HG02642 (cell line): ENCODE results near the gene DGCR6L.
"Not testable (repeated sequence)": the region's sequence is repeated elsewhere in the genome, so short reads cannot be mapped to it uniquely, and the experiment has no call there.

Experiments
- ATAC-seq: cut with Tn5 transposase; IDR thresholded peaks from one replicate; pipeline ENCODE4 v1.9.1; 2021; ENCODE audit warnings: mild to moderate bottlenecking; ENCODE audit not compliant: unreplicated experiment, poor library complexity

Gene DGCR6L

GRCh38 chr22:20310773-20311172, 9.1 kb downstream of the DGCR6L start:
- ATAC-seq = not testable (repeated sequence)

DNA sequence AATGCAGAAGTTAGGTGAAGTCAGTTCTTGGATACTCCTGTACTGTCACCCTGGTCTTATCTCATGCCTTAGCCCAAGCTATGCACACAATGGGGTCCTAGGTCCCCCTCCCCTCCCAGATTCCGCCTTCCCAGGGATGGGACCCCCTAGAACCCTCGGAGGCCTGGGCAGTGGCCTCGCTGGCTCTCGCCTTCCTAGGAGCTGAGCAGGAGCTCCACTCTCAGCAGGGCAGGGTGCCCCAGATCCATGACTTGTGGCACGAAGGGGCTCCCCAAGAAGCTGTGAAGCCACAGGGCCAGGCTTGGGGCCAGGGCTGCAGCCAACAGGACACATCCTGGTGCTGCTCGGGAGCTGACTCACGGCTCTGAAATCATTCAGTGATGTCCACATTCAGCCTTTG, 9.7 kb downstream of the DGCR6L start:
- not testable (repeated sequence) for ATAC-seq

- ATAC-seq = not testable (repeated sequence)
Measured at GRCh38 chr22:20308806-20309650, 10.8 kb downstream of the DGCR6L start.

DNA sequence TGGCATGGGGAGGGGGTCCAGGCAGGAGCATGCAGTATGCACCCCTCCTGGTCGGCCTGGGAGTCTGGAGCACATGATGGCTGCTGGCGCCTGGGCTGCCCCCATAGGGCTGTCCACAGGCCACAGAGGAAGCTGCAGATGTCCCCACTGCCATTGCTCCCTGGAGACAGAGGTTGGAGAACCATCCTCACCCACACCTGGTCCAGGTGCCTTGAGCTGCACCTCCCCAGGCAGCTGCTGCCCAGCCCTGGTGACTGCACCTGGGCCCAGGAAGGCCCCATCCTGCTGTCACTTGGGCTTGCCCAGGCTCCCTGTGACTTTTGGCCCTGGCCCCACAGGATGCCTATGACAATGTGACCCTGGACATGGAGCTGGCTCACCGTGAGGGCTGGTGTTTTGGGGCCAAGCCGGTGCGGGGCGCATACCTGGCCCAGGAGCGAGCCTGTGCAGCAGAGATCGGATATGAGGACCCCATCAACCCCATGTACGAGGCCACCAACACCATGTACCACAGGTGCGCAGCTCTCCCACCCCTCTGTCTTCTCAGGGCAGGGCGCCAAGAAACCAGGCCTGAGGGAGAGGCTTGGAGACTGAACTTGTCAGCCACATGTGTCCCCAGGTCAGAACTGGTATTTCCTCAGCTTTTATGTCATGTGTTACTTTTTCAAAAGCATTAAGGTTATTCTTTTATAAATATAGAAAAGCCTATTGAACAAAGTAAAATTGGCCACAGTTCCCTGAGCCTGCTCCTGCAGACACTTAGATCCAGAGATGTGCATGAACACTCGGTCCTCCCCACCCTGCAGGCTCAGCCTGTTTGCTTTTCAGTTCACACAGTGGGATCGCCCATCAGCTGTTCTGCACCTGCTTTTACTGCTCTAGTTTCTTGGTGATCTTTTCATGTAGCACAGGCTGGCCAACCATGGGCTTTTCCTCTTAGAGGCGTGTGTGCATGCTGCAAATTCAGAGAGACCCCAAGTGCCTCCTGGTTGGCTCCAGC, 12.1 kb downstream of the DGCR6L start:
- ATAC-seq = not testable (repeated sequence)

DNA sequence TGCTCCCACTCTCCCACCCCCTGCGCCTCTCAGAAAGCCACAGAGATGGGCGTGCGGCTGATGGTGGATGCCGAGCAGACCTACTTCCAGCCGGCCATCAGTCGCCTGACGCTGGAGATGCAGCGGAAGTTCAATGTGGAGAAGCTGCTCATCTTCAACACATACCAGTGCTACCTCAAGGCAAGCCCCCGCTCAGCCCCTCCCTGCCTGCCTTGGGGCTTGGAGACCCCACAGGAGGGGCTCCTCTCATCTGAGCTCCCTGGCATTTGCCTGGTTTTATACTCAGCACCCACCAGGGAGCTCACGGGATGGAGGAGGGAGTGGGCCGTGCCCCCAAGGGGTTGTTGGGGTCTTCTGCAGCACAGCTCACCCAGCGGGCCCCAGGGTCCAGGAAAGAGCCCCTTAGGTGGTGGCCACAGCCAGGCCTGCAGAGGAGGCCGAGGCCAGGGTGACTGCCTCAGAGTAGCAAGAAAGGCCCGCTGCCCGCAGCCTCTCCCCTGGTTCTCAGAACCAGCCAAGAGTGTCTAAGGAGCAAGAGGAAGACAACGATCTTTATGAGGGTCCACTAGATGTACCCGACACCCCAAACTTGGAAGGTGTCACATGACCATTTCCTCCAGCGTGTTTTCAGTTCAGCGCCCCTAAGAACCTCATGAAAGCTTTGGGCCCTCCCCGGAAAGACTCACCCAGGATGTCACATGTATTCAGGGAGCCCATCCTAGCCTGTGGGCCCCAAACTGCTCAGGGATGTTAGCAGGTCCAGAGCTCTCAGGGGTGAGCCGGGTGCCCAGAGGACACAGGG, 13.0 kb downstream of the DGCR6L start:
- ATAC-seq = not testable (repeated sequence)

GRCh38 chr22:20305894-20306645, 13.8 kb downstream of the DGCR6L start:
- ATAC-seq = no peak

DNA sequence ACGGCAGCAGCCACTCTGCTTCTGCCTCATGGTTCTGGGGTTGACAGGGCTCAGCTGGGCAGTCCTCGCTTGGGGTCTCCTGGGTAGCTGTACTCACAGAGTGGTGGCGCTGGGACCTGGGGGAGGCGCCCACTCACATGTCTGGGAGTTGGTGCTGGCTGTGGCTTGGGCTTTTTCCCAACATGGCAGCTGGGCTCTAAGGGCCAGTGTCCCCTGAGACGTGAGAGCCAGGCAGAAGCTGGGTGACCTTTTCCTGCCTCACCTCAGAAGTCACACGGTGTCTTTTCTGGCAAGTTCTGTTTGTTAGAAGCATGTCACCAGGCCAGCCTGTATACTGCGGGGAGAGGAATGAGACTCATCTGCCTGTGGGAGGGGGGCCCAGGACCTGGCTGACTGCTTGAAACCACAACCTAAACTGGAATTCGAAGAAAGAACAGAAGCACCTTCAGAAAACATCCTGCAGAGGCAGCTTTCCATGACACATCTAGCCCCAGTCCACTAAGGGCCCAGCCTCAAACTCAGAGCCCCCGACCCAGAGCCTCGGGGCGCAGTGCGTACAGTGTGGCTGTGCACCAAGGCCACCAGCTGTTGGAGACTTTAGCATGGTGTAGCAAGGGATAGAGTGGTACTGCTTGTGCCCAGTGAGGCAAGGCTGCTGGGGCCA, 14.5 kb downstream of the DGCR6L start:
- not testable (repeated sequence) for ATAC-seq

DNA sequence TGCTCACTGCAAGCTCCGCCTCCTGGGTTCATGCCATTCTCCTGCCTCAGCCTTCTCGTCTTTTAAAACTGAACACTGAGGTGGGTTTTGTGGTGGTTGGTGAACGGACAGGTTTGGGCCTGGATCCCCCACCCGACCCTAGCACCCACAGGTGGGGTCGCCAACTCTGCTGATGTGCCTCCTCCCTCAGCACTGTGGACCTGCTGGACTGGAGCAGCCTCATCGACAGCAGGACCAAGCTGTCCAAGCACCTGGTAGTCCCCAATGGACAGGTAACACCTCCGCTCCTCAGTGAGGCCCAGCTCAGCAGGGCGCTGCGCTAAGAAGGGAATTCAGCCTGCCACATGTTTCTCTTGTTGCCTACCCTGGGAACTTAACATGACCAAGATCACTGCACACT, 15.2 kb downstream of the DGCR6L start:
- ATAC-seq = no peak

- ATAC-seq = not testable (repeated sequence)
Measured at GRCh38 chr22:20303229-20303534, 16.7 kb downstream of the DGCR6L start.

- ATAC-seq = no peak
Measured at GRCh38 chr22:20302438-20303228, 17.2 kb downstream of the DGCR6L start.

DNA sequence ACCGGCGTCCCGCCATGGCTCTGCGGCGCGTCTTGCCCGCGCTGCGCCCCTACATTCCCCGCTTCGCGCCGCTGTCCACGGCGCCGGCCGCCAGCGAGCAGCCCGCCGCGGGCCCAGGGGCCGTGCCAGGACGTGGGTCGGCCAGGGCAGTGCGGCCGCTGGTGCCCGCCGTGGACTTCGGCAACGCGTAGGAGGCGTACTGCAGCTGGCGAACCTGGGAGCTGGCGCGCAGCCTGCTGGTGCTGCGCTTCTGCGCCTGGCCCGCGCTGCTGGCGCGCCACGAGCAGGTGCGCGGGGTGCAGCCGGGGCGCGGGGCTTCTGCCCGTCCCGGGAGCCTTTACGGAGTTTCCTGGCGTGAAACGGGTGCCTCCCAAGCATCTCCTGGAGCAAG, 20.1 kb downstream of the DGCR6L start:
- peak; percentile 35 for ATAC-seq

DNA sequence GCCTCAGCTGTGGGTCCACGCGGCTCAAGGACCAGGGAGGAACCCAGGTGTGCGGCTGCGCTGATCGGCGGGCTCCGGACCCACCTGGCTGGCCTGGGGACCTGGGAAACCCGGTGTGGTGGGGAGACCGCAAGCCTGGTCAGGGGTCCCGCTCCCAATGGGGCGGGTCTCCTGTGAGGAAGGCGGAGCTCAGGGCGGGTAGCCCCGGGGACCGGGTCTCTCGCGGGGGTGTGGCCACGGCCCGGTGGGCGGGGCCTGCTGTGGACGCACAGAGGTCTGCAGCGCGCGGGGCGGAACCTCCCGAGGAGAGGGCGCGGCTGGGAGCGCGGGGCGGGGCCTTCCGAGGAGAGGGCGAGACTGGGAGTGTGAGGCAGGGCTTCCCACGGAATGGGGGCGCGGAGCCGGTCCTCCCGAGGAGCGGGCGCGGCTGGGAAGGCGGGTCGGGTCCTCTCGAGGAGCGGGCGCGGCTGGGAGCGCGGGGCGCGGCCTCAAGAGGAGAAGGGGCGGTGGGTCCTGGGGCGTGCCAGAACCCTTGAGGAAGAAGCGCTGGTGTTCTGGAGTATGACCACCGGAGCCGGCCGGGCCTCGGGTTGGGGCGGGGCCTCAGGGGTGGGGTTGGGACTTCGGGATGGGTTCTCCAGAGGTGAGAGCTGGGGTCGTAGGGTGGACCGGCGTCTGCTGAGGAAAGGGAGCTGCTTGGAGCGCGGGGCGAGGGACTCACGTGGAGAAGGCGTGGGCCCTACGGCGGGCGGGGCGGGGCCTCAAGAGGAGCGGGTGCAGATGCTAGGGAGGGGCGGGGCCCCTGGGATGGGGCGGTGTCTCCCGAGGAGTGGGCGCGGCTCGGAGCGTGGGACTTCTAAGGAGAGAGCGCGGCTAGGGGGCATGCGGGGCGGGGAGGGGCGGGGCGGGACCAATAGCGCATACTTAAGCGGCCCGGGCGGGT, 20.8 kb downstream of the DGCR6L start:
- ATAC-seq = peak; percentile 68

GRCh38 chr22:20298110-20298802, 21.6 kb downstream of the DGCR6L start:
- no peak for ATAC-seq

DNA sequence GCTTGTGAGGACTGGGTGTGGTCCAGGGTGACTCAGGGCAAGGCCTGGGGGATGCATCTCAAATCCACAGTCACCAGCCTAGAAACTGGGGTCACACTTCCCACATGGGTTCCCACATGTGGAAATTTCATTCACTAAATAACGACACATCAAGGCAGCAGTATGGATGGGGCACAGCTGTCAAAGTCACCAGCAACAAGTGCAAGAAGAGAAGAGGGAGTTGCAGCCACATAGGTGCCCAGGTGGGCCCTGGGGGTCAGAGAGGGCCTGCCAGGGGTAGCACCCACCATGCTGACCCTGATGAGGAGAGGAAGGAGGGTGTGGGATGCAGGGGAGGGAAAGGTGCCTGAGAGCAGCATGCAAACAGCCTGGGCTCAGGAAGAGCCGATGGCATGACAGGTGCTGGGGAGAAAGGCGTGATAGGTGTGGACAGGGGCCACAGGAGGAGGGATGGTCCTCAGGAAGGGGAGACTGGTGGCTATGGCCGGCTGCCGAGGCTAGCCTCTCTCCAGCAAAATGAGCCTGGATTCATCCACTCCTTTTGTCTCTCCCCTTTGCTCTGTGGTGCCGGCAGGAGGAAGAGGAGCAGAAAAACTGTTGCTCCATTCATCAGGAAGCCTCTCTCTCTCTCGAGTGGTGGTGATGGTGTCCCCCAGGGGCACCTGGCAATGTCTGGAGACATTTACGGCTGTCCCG, 22.3 kb downstream of the DGCR6L start:
- no peak for ATAC-seq

DNA sequence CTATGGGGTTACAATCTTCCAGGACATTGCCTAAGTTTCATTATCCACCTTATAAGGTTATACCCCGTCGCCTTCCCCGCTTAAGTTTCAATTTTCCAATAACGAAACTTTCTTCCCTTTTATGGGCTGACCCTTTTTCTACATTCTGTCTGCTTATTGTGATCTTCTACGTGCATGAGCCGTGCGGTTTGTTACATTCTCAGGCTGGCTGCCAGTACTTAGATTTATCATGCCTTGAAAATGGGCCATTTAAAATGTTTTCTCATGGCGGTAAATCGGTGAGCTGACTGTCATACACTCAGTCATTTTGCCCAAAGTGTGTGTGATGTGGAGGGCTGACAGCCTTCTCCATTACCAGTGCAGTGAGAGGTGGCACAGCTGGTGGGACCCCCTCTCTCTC, 23.3 kb downstream of the DGCR6L start:
- ATAC-seq = no peak
